IMR-90 (cell line): ENCODE measurements around the gene KLHL8. TPM values are rescaled to one million over a fixed set of nuclear protein-coding genes. Genes with fewer than 3 reads are reported as not detected.
A peak's percentile ranks its signal among the peaks of the same experiment; 100 is the strongest.

ENCODE experiments used
- ATAC-seq: fragments of 200-7000 bp; cut with Tn5 transposase; 2 replicates; pipeline ENCODE4 v1.9.1; 2020; ENCODE audit warnings: low read depth, mild to moderate bottlenecking, moderate library complexity
- Bru-seq: library from RNA; stranded (reverse); fragments of 400-500 nt; gene quantifications from one replicate; lab custom pipeline; 2021; lab: Mats Ljungman, UMichigan
- BruChase-seq, 2 experiments: library from RNA; stranded (reverse); fragments of 400-500 nt; gene quantifications; one replicate each; lab custom pipeline; 2021; lab: Mats Ljungman, UMichigan
- BruUV-seq: library from RNA; stranded (reverse); fragments of 400-500 nt; replicated peaks from 2 replicates; lab custom pipeline; 2021; lab: Mats Ljungman, UMichigan
- CTCF ChIA-PET: fragments of 300-600 bp; formaldehyde crosslinking; extraction: SDS; loops from one replicate; lab custom pipeline; 2021; ENCODE audit warnings: antibody characterized with exemption; lab: Yijun Ruan, JAX
- POLR2A ChIA-PET: fragments of 300-600 bp; sonication (Branson Sonifier 250); formaldehyde crosslinking; loops from one replicate; lab custom pipeline; 2022; ENCODE audit warnings: antibody characterized with exemption; ENCODE audit not compliant: unreplicated experiment; lab: Charles Lee
- DNase-seq: peaks from one replicate; pipeline ENCODE4 v3.0.0; 2013
- H2AFZ ChIP-seq: replicated peaks from 2 replicates; pipeline ENCODE3; 2013; ENCODE audit warnings: low read length, mild to moderate bottlenecking; ENCODE audit not compliant: poor library complexity
- H2AK5ac ChIP-seq: 2 replicates; pipeline ENCODE4 v1.6.1; 2013; ENCODE audit warnings: low read depth, low read length, inconsistent platforms
- H2AK9ac ChIP-seq: replicated peaks from 2 replicates; pipeline ENCODE3; 2013; ENCODE audit warnings: mild to moderate bottlenecking, low read depth, low read length, moderate library complexity; ENCODE audit not compliant: poor library complexity
- H2BK120ac ChIP-seq: 2 replicates; pipeline ENCODE4 v1.6.1; 2013; ENCODE audit warnings: low read depth, low read length, inconsistent platforms
- H2BK15ac ChIP-seq: 3 replicates; pipeline ENCODE4 v1.6.1; 2013; ENCODE audit warnings: low read depth, low read length, inconsistent platforms
- H2BK20ac ChIP-seq: 2 replicates; pipeline ENCODE4 v1.6.1; 2013; ENCODE audit warnings: low read depth, mild to moderate bottlenecking, inconsistent platforms, low read length, moderate library complexity
- H2BK5ac ChIP-seq: 2 replicates; pipeline ENCODE4 v1.6.1; 2013; ENCODE audit warnings: mild to moderate bottlenecking, low read depth, low read length, inconsistent platforms; ENCODE audit not compliant: poor library complexity, severe bottlenecking
- H3K14ac ChIP-seq: replicated peaks from 2 replicates; pipeline ENCODE4 v1.6.1; 2013; ENCODE audit warnings: low read depth, low read length, inconsistent platforms
- H3K18ac ChIP-seq: 2 replicates; pipeline ENCODE4 v1.6.1; 2013; ENCODE audit warnings: low read depth, low read length, control low read depth
- H3K23ac ChIP-seq: 2 replicates; pipeline ENCODE4 v1.6.1; 2013; ENCODE audit warnings: low read depth, low read length, inconsistent platforms
- H3K27ac ChIP-seq: 2 replicates; pipeline ENCODE4 v1.5.1; 2013; ENCODE audit warnings: mild to moderate bottlenecking, control low read depth, low read length; ENCODE audit not compliant: insufficient read depth
- H3K27me3 ChIP-seq: 2 replicates; pipeline ENCODE4 v1.6.1; 2013; ENCODE audit warnings: low read length; ENCODE audit not compliant: control insufficient read depth, insufficient read depth
- H3K36me3 ChIP-seq: 2 replicates; pipeline ENCODE4 v1.6.1; 2013; ENCODE audit warnings: low read length, mixed read lengths; ENCODE audit not compliant: control insufficient read depth, insufficient read depth
- H3K4ac ChIP-seq: 2 replicates; pipeline ENCODE4 v1.6.1; 2013; ENCODE audit warnings: low read depth, low read length, inconsistent platforms
- H3K4me1 ChIP-seq: 2 replicates; pipeline ENCODE4 v1.6.1; 2013; ENCODE audit warnings: low read length, mixed read lengths; ENCODE audit not compliant: control insufficient read depth, insufficient read depth
- H3K4me2 ChIP-seq: 2 replicates; pipeline ENCODE4 v1.6.1; 2013; ENCODE audit warnings: low read depth, mild to moderate bottlenecking, control low read depth, low read length, moderate library complexity
- H3K4me3 ChIP-seq: 2 replicates; pipeline ENCODE4 v1.5.1; 2013; ENCODE audit warnings: low read depth, mild to moderate bottlenecking, control low read depth, low read length, moderate library complexity; ENCODE audit not compliant: insufficient read depth
- H3K56ac ChIP-seq: 2 replicates; pipeline ENCODE4 v1.6.1; 2013; ENCODE audit warnings: low read length, inconsistent platforms; ENCODE audit not compliant: insufficient read depth; ENCODE audit errors: extremely low read depth
- H3K79me1 ChIP-seq, 2 experiments: 2 replicates each; pipeline ENCODE4 v1.6.1; 2013; ENCODE audit warnings: low read length in 2 of 2, inconsistent platforms in 1 of 2, low read depth in 1 of 2
- H3K9ac ChIP-seq: 2 replicates; pipeline ENCODE4 v1.6.1; 2013; ENCODE audit warnings: low read depth, low read length, control low read depth
- H3K9me1 ChIP-seq: 2 replicates; pipeline ENCODE4 v1.6.1; 2013; ENCODE audit warnings: low read length, inconsistent platforms; ENCODE audit not compliant: insufficient read depth
- H3K9me3 ChIP-seq: 2 replicates; pipeline ENCODE4 v1.6.1; 2013; ENCODE audit warnings: low read length; ENCODE audit not compliant: control insufficient read depth, insufficient read depth
- H4K20me1 ChIP-seq: 2 replicates; pipeline ENCODE4 v1.6.1; 2013; ENCODE audit warnings: low read length, inconsistent platforms; ENCODE audit not compliant: insufficient read depth
- H4K5ac ChIP-seq: 2 replicates; pipeline ENCODE4 v1.6.1; 2013; ENCODE audit warnings: mild to moderate bottlenecking, low read depth, low read length, control low read depth
- H4K8ac ChIP-seq, 2 experiments: 2 replicates each; pipeline ENCODE4 v1.6.1; 2013; ENCODE audit warnings: low read depth in 2 of 2, low read length in 2 of 2, control low read depth in 1 of 2, inconsistent platforms in 1 of 2
- H4K91ac ChIP-seq: 2 replicates; pipeline ENCODE4 v1.6.1; 2013; ENCODE audit warnings: low read depth, low read length, inconsistent platforms; ENCODE audit not compliant: insufficient read depth
- CEBPB ChIP-seq: IDR thresholded peaks from 2 replicates; pipeline ENCODE4 v1.6.1; 2012; ENCODE audit warnings: low read depth, low read length, improper control_type of control experiment
- CTCF ChIP-seq: conservative IDR thresholded peaks from 2 replicates; pipeline ENCODE4 v1.5.1; 2012; ENCODE audit warnings: mild to moderate bottlenecking, low read depth, low read length, improper control_type of control experiment
- MAFK ChIP-seq: IDR thresholded peaks from 2 replicates; pipeline ENCODE4 v1.6.1; 2012; ENCODE audit warnings: low read depth, low read length, improper control_type of control experiment
- MAZ ChIP-seq: IDR thresholded peaks from 2 replicates; pipeline ENCODE4 v1.6.1; 2012; ENCODE audit warnings: low read depth, mild to moderate bottlenecking, low read length, improper control_type of control experiment, moderate library complexity, borderline replicate concordance
- MXI1 ChIP-seq: IDR thresholded peaks from 2 replicates; pipeline ENCODE4 v1.6.1; 2012; ENCODE audit warnings: low read depth, mild to moderate bottlenecking, low read length, moderate library complexity, borderline replicate concordance
- POLR2A ChIP-seq: IDR thresholded peaks from 2 replicates; pipeline ENCODE4 v1.6.1; 2012; ENCODE audit warnings: mild to moderate bottlenecking, low read depth, low read length
- RAD21 ChIP-seq: IDR thresholded peaks from 2 replicates; pipeline ENCODE4 v1.6.1; 2012; ENCODE audit warnings: low read length, improper control_type of control experiment
- USF2 ChIP-seq: fragments of 150-350 bp; IDR thresholded peaks from 2 replicates; pipeline ENCODE4 v1.6.1; 2017; ENCODE audit warnings: mild to moderate bottlenecking, antibody characterized with exemption, low read length, low read depth
- WGBS, 2 experiments: methylation state at CpG; one replicate each; pipeline versions ENCODE4 v1.1.5 to v1.1.7; 2013; ENCODE audit warnings: missing lambda C conversion rate in 2 of 2; ENCODE audit not compliant: insufficient read length in 1 of 2; ENCODE audit errors: extremely low coverage in 2 of 2; 5-methylcytosine and 5-hydroxymethylcytosine counted together
- dilution Hi-C: fragments of 300-500 bp; cut with HindIII; formaldehyde crosslinking; loops from one replicate; pipeline ENCODE4 v1.14.3; 2018; ENCODE audit warnings: low sequenced_read_pairs; ENCODE audit not compliant: unreplicated experiment
- in situ Hi-C: fragments of 300-500 bp; cut with MboI; formaldehyde crosslinking; loops from 3 replicates; pipeline ENCODE4 v1.14.3; 2019; ENCODE audit warnings: low sequenced_read_pairs, inconsistent platforms, mixed read lengths
- intact Hi-C: fragments of 100-400 bp; cut with micrococcal nuclease; formaldehyde crosslinking; loops from 2 replicates; pipeline ENCODE4 v1.10.0; 2022
- long read RNA-seq: library from polyadenylated mRNA; unstranded; transcript quantifications from one replicate; pipeline ENCODE4 v2.0.0, GENCODE V29; 2021; ENCODE audit not compliant: unreplicated experiment
- polyA plus RNA-seq, 3 experiments: library from polyadenylated mRNA; depleted of rRNA; stranded (reverse); fragments of >200 nt; gene quantifications; 2 replicates each; pipeline ENCODE4 v1.2.3, GENCODE V29; 2012; ENCODE audit warnings: low replicate concordance in 1 of 3
- total RNA-seq: library from RNA; depleted of rRNA; stranded (reverse); fragments of >200 nt; gene quantifications from 2 replicates; pipeline ENCODE4 v1.2.3, GENCODE V29; 2012; rRNA removed

Gene KLHL8
- total RNA-seq (9.5 and 18.6 TPM in 2 replicates), polyA plus RNA-seq (2012; rRNA removed) (2.3 and 3.1 TPM in 2 replicates), Bru-seq, nascent RNA (percentile 73 among the genes with signal in this experiment), BruChase-seq, experiment 1, labeled RNA remaining after a 6-hour chase (percentile 77 among the genes with signal in this experiment), BruChase-seq, experiment 2, labeled RNA remaining after a 2-hour chase (percentile 79 among the genes with signal in this experiment)
- polyA plus RNA-seq (2012; cell fraction: cytosol; rRNA removed), result 0.44 and 1.4 TPM in 2 replicates
- 0.53 and 1.6 TPM in 2 replicates for polyA plus RNA-seq (2012; cell fraction: nucleus; rRNA removed; ENCODE audit: low replicate concordance)
- long read RNA-seq, full-length matches to known transcripts, result 23 of 31 reads
- long read RNA-seq, partial matches to known transcripts, result 2 of 31 reads
- long read RNA-seq, other reads (novel, unspliced or antisense), result 6 of 31 reads

- WGBS, 2 experiments, result 1% methylated on average over 20 of the region's 70 CpGs; no CpG with 5 or more reads in 1 of the 2 experiments
- Histone ChIP-seq H2BK15ac (peak within 1 kb of the TSS; percentile 86; the same call in 1 of the 3 replicates), H2AFZ (peak within 1 kb of the TSS; percentile 98), H4K20me1 (no peaks in the 10 kb centered on the region), H2BK120ac (peak within 1 kb of the TSS; percentile 90), H2AK9ac (peak within 1 kb of the TSS; percentile 89), H3K79me1 (peaks cover 13 to 23% of the 10 kb centered on the region in 2 experiments), H4K8ac (peak within 1 kb of the TSS; percentile 79 to 85; a peak in 3 of 4 replicates), H2BK20ac (peak within 1 kb of the TSS; percentile 78; the same call in 1 of the 2 replicates), H3K4me3 (peak within 1 kb of the TSS; percentile 69), H2BK5ac (peak within 1 kb of the TSS; percentile 75), H3K14ac (peak within 1 kb of the TSS; percentile 96), H3K18ac (peak within 1 kb of the TSS; percentile 67), H3K9me1 (no peaks in the 10 kb centered on the region), H3K27me3 (no peaks in the 10 kb centered on the region), H3K4me1 (no peaks in the 10 kb centered on the region), H3K27ac (peak within 1 kb of the TSS; percentile 90), H3K56ac (peak within 1 kb of the TSS; percentile 91), H4K91ac (peak within 1 kb of the TSS; percentile 81; the same call in 1 of the 2 replicates), H3K36me3 (no peaks in the 10 kb centered on the region), H3K23ac (peak within 1 kb of the TSS; percentile 99), H3K4ac (peak within 1 kb of the TSS; percentile 95), H3K9me3 (no peaks in the 10 kb centered on the region), H4K5ac (peak within 1 kb of the TSS; percentile 56; the same call in 1 of the 2 replicates), H2AK5ac (no peak within 1 kb of the TSS), H3K4me2 (peak within 1 kb of the TSS; percentile 82), H3K9ac (peak within 1 kb of the TSS; percentile 95)
- dilution Hi-C loops (no loop called here), intact Hi-C loops (loop anchor here (5.0 kb wide), 1 partner anchor 298 kb away; no protein-coding TSS in a partner anchor), in situ Hi-C loops (no loop called here)
- TF ChIP-seq MAFK, result no peak
- peak; percentile 72 for TF ChIP-seq POLR2A
- TF ChIP-seq MAZ, result peak; percentile 89
- 0 out of 2 replicates have a peak, but pooled peaks have one; percentile 9 for TF ChIP-seq MXI1
- no peak for TF ChIP-seq CEBPB
- TF ChIP-seq CTCF, result 0 out of 2 replicates have a peak, but pooled peaks have one; percentile 14
- no peak for TF ChIP-seq RAD21
- no peak; the same call in 1 of the 2 replicates for TF ChIP-seq USF2
- BruUV-seq, result no TSS peak
- ATAC-seq (peak; percentile 97), DNase-seq (peak; percentile 73)
- CTCF ChIA-PET, result interaction anchor here (0.6 to 1.7 kb wide), 5 partner anchors 9 to 83 kb away, joined by 3 to 4 read pairs (median 3); no protein-coding TSS in a partner anchor
- POLR2A ChIA-PET, result no interaction called here
Observed at GRCh38 chr4:87220094-87220822, at the start of gene KLHL8. Gene KLHL8 (minus strand): TSS chr4:87220618. CDS start chr4:87195539, 25,079 bp downstream.
